Muscle layer of colon (tissue), 2 donors: ENCODE results near the gene KRT37.

Experiments used
- H3K27ac ChIP-seq: one replicate; pipeline ENCODE4 v1.7.0; 2013; ENCODE audit warnings: low read depth, mild to moderate bottlenecking, low read length, moderate library complexity
- H3K27me3 ChIP-seq, 2 donors: one replicate each; pipeline ENCODE4 v1.7.0; 2013; ENCODE audit warnings: low read length in 2 of 2, mild to moderate bottlenecking in 2 of 2; ENCODE audit not compliant: insufficient read depth in 2 of 2, control insufficient read depth in 1 of 2
- H3K36me3 ChIP-seq: one replicate; pipeline ENCODE4 v1.7.0; 2013; ENCODE audit warnings: mild to moderate bottlenecking, low read length; ENCODE audit not compliant: insufficient read depth
- H3K4me1 ChIP-seq: one replicate; pipeline ENCODE4 v1.7.0; 2013; ENCODE audit warnings: mild to moderate bottlenecking, low read length; ENCODE audit not compliant: insufficient read depth
- H3K4me3 ChIP-seq, 2 donors: one replicate each; pipeline ENCODE4 v1.7.0; 2013; ENCODE audit warnings: low read length in 2 of 2, low read depth in 1 of 2, mild to moderate bottlenecking in 1 of 2, moderate library complexity in 1 of 2
- H3K9ac ChIP-seq: one replicate; pipeline ENCODE4 v1.7.0; 2013; ENCODE audit warnings: low read length
- H3K9me3 ChIP-seq: one replicate; pipeline ENCODE4 v1.7.0; 2013; ENCODE audit warnings: mild to moderate bottlenecking, low read length
- donor health status: abdominal sarcoma.
- donor health status: Adenocarcinoma of cecum.

Gene KRT37

GRCh38 chr17:41424111-41424635, at the start of gene KRT37:
TSS of gene KRT37 (minus strand) at chr17:41424585. CDS start at chr17:41424523, 62 bp downstream.
- no peak within 1 kb of the TSS for H3K4me3 ChIP-seq
- H3K9me3 ChIP-seq: no peaks in the 10 kb centered on the region
- H3K27me3 ChIP-seq: no peaks in the 10 kb centered on the region
- no peak within 1 kb of the TSS for H3K27ac ChIP-seq
- H3K9ac ChIP-seq: no peak within 1 kb of the TSS
- H3K36me3 ChIP-seq: no peaks in the 10 kb centered on the region
- H3K4me1 ChIP-seq: peaks cover 7% of the 10 kb centered on the region

- Histone ChIP-seq H3K36me3 (no peaks in the 10 kb centered on the region), H3K9ac (no peak overlapping the region), H3K9me3 (no peaks in the 10 kb centered on the region), H3K27ac (no peak overlapping the region), H3K27me3 (peaks cover 0 to 5% of the 10 kb centered on the region in 2 donors), H3K4me3 (no peak overlapping the region), H3K4me1 (no peaks in the 10 kb centered on the region)
Measured at GRCh38 chr17:41468346-41468745, 44.0 kb upstream of the KRT37 start.

GRCh38 chr17:41467561-41467960, 43.2 kb upstream of the KRT37 start:
- peaks cover 0 to 5% of the 10 kb centered on the region in 2 donors for H3K27me3 ChIP-seq
- H3K9me3 ChIP-seq: no peaks in the 10 kb centered on the region
- no peaks in the 10 kb centered on the region for H3K4me1 ChIP-seq
- H3K36me3 ChIP-seq: no peaks in the 10 kb centered on the region
- no peak overlapping the region for H3K27ac ChIP-seq
- H3K9ac ChIP-seq: no peak overlapping the region
- H3K4me3 ChIP-seq: no peak overlapping the region

GRCh38 chr17:41466988-41467387, 42.6 kb upstream of the KRT37 start, which contains the start of gene KRT32:
TSS of gene KRT32 (minus strand) at chr17:41467386. CDS start at chr17:41467325, 61 bp downstream.
- H3K36me3 ChIP-seq: no peaks in the 10 kb centered on the region
- no peaks in the 10 kb centered on the region for H3K9me3 ChIP-seq
- H3K27me3 ChIP-seq: peaks cover 0 to 5% of the 10 kb centered on the region in 2 donors
- no peak within 1 kb of the TSS for H3K9ac ChIP-seq
- no peaks in the 10 kb centered on the region for H3K4me1 ChIP-seq
- H3K27ac ChIP-seq: no peak within 1 kb of the TSS
- no peak within 1 kb of the TSS for H3K4me3 ChIP-seq

GRCh38 chr17:41464682-41465081, 40.3 kb upstream of the KRT37 start:
- Histone ChIP-seq H3K27ac (no peak overlapping the region), H3K4me1 (no peaks in the 10 kb centered on the region), H3K4me3 (no peak overlapping the region), H3K27me3 (peaks cover 0 to 5% of the 10 kb centered on the region in 2 donors), H3K36me3 (no peaks in the 10 kb centered on the region), H3K9ac (no peak overlapping the region), H3K9me3 (no peaks in the 10 kb centered on the region)

GRCh38 chr17:41464173-41464572, 39.8 kb upstream of the KRT37 start:
- no peak overlapping the region for H3K4me3 ChIP-seq
- no peak overlapping the region for H3K27ac ChIP-seq
- H3K9me3 ChIP-seq: no peaks in the 10 kb centered on the region
- H3K27me3 ChIP-seq: peaks cover 0 to 5% of the 10 kb centered on the region in 2 donors
- H3K36me3 ChIP-seq: no peaks in the 10 kb centered on the region
- H3K9ac ChIP-seq: no peak overlapping the region
- no peaks in the 10 kb centered on the region for H3K4me1 ChIP-seq

- Histone ChIP-seq H3K27ac (no peak overlapping the region), H3K27me3 (peaks cover 0 to 5% of the 10 kb centered on the region in 2 donors), H3K4me1 (no peaks in the 10 kb centered on the region), H3K36me3 (no peaks in the 10 kb centered on the region), H3K9ac (no peak overlapping the region), H3K4me3 (no peak overlapping the region), H3K9me3 (no peaks in the 10 kb centered on the region)
Measured at GRCh38 chr17:41463746-41464145, 39.4 kb upstream of the KRT37 start.

- Histone ChIP-seq H3K9ac (no peak overlapping the region), H3K27ac (no peak overlapping the region), H3K27me3 (peaks cover 0 to 5% of the 10 kb centered on the region in 2 donors), H3K4me3 (no peak overlapping the region), H3K4me1 (no peaks in the 10 kb centered on the region), H3K36me3 (no peaks in the 10 kb centered on the region), H3K9me3 (no peaks in the 10 kb centered on the region)
Measured at GRCh38 chr17:41462705-41463104, 38.3 kb upstream of the KRT37 start.

- Histone ChIP-seq H3K9ac (no peak overlapping the region), H3K9me3 (no peaks in the 10 kb centered on the region), H3K27me3 (no peaks in the 10 kb centered on the region), H3K27ac (no peak overlapping the region), H3K36me3 (no peaks in the 10 kb centered on the region), H3K4me1 (no peaks in the 10 kb centered on the region), H3K4me3 (no peak overlapping the region)
Measured at GRCh38 chr17:41457676-41458075, 33.3 kb upstream of the KRT37 start.

GRCh38 chr17:41456204-41456603, 31.8 kb upstream of the KRT37 start:
- Histone ChIP-seq H3K36me3 (no peaks in the 10 kb centered on the region), H3K27me3 (no peaks in the 10 kb centered on the region), H3K9ac (no peak overlapping the region), H3K9me3 (no peaks in the 10 kb centered on the region), H3K27ac (no peak overlapping the region), H3K4me1 (no peaks in the 10 kb centered on the region), H3K4me3 (no peak overlapping the region)

GRCh38 chr17:41455236-41455635, 30.9 kb upstream of the KRT37 start:
- Histone ChIP-seq H3K27ac (no peak overlapping the region), H3K4me1 (no peaks in the 10 kb centered on the region), H3K4me3 (no peak overlapping the region), H3K36me3 (no peaks in the 10 kb centered on the region), H3K9me3 (no peaks in the 10 kb centered on the region), H3K9ac (no peak overlapping the region), H3K27me3 (no peaks in the 10 kb centered on the region)

- Histone ChIP-seq H3K4me3 (no peak overlapping the region), H3K27me3 (no peaks in the 10 kb centered on the region), H3K9me3 (no peaks in the 10 kb centered on the region), H3K4me1 (no peaks in the 10 kb centered on the region), H3K9ac (no peak overlapping the region), H3K36me3 (no peaks in the 10 kb centered on the region), H3K27ac (no peak overlapping the region)
Measured at GRCh38 chr17:41453066-41453465, 28.7 kb upstream of the KRT37 start.
